ENCODE data around the gene DNTTIP2. TPM values are rescaled to one million over a fixed set of nuclear protein-coding genes. Genes with fewer than 3 reads are reported as not detected.

The DNTTIP2 gene
- polyA plus RNA-seq, 2 of the 4 experiments (the other 2 are of a cell fraction), result 41.5 to 42.0 TPM

GRCh38 chr1:93842750-93843500, 36.1 kb downstream of the DNTTIP2 start (continued):
- TF ChIP-seq EHF (CRISPR knock-in tag; IDR thresholded peaks at IDR 0.05) (no peak), FOSL2 (IDR thresholded peaks at IDR 0.05) (no peak), FOSL2 (CRISPR knock-in tag; IDR thresholded peaks at IDR 0.05) (no peak), CEBPB (IDR thresholded peaks at IDR 0.05) (no peak), SMC3 (IDR thresholded peaks at IDR 0.05) (no peak), ZFP36 (IDR thresholded peaks at IDR 0.05; ENCODE audit: borderline replicate concordance, partially characterized antibody) (no peak), RARB (CRISPR knock-in tag; IDR thresholded peaks at IDR 0.05) (no peak)

- FAIRE-seq, result no peak
- Histone ChIP-seq H3K4me3 (no peak overlapping the region), H3K27ac (no peak overlapping the region), H3K4me2 (no peak overlapping the region), H3K9me3 (no peaks in the 10 kb centered on the region), H3K4me1 (peaks cover 27% of the 10 kb centered on the region)
- POLR2A ChIA-PET, result no interaction called here
- no peak for DNase-seq (ENCODE audit: low read depth in 1 of 2, low spot score in 1 of 2)
- WGBS (ENCODE audit: missing lambda C conversion rate), result 97% methylated on average over 3 of the region's 3 CpGs
- TF ChIP-seq HEYL (CRISPR knock-in tag; IDR thresholded peaks at IDR 0.05), result no peak
- TF ChIP-seq FOSL2 (IDR thresholded peaks at IDR 0.05), result no peak
- TF ChIP-seq FOSL2 (CRISPR knock-in tag; IDR thresholded peaks at IDR 0.05), result no peak
- TF ChIP-seq ZSCAN20 (CRISPR knock-in tag; IDR thresholded peaks at IDR 0.05), result no peak
- TF ChIP-seq HOXA7 (CRISPR knock-in tag; IDR thresholded peaks at IDR 0.05), result no peak
- no peak for TF ChIP-seq BCL3 (IDR thresholded peaks at IDR 0.05)
- TF ChIP-seq PHF8 (IDR thresholded peaks at IDR 0.05; ENCODE audit: borderline replicate concordance, low read depth), result no peak
- TF ChIP-seq RNF2 (IDR thresholded peaks at IDR 0.05; ENCODE audit: borderline replicate concordance, low read depth), result no peak
- no peak for TF ChIP-seq NPAS2 (CRISPR knock-in tag; IDR thresholded peaks at IDR 0.05; ENCODE audit: borderline replicate concordance)
- no peak for TF ChIP-seq HES2 (IDR thresholded peaks at IDR 0.05)
- TF ChIP-seq RARB (CRISPR knock-in tag; IDR thresholded peaks at IDR 0.05), result no peak
- TF ChIP-seq EP300 (IDR thresholded peaks at IDR 0.05), result no peak
- CTCF ChIA-PET, result interaction anchor here (0.5 to 6.3 kb wide), 4 partner anchors 19 to 226 kb away, joined by 3 to 63 read pairs (median 4); no protein-coding TSS in a partner anchor
- no peak for ATAC-seq
These were observed 37.2 kb downstream of the DNTTIP2 start for GRCh38 chr1:93841771-93842170.

- ATAC-seq (no peak), FAIRE-seq (no peak), DNase-seq (ENCODE audit: low read depth in 1 of 2, low spot score in 1 of 2) (no peak)
- Histone ChIP-seq H3K4me2 (no peak overlapping the region), H3K27ac (no peak overlapping the region; a peak in 1 of 6 replicates), H3K9me3 (no peaks in the 10 kb centered on the region), H3K4me1 (peaks cover 27% of the 10 kb centered on the region), H3K4me3 (no peak overlapping the region)
- 83% methylated on average over 4 of the region's 4 CpGs for WGBS (ENCODE audit: missing lambda C conversion rate)
- POLR2A ChIA-PET, result no interaction called here
- CTCF ChIA-PET, result interaction anchor here (0.9 to 6.3 kb wide), 4 partner anchors 26 to 226 kb away, joined by 3 to 63 read pairs (median 3); no protein-coding TSS in a partner anchor
- TF ChIP-seq ELK1 (IDR thresholded peaks at IDR 0.05; ENCODE audit: low read depth, low read length) (no peak), TFCP2L1 (CRISPR knock-in tag; IDR thresholded peaks at IDR 0.05) (no peak), CHD2 (IDR thresholded peaks at IDR 0.05; ENCODE audit: low read length, partially characterized antibody) (no peak), GATA3 (IDR thresholded peaks at IDR 0.05; ENCODE audit: borderline replicate concordance) (no peak), JUN (IDR thresholded peaks at IDR 0.05) (no peak), NR3C1 (IDR thresholded peaks at IDR 0.05) (no peak), REST (IDR thresholded peaks at IDR 0.05) (no peak), HOXB13 (CRISPR knock-in tag; IDR thresholded peaks at IDR 0.05; ENCODE audit: low read depth) (no peak), MAX (IDR thresholded peaks at IDR 0.05) (no peak), EHMT2 (IDR thresholded peaks at IDR 0.05; ENCODE audit: low read depth) (no peak), CTCF (IDR thresholded peaks at IDR 0.05) (no peak), ZFP36 (IDR thresholded peaks at IDR 0.05; ENCODE audit: borderline replicate concordance, partially characterized antibody) (no peak)
These were observed 38.0 kb downstream of the DNTTIP2 start for GRCh38 chr1:93840956-93841482.

Data from A549 (cell line).